Tibial nerve (tissue), 4 donors: ENCODE measurements around the gene SUSD2. TPM values are rescaled to one million over a fixed set of nuclear protein-coding genes. Genes with fewer than 3 reads are reported as not detected.
"Not testable (repeated sequence)": the region's sequence is repeated elsewhere in the genome, so short reads cannot be mapped to it uniquely, and the experiment has no call there.

Experiments
- DNase-seq, 2 donors: peaks; one replicate each; pipeline ENCODE4 v3.0.0-alpha.2; 2019; ENCODE audit warnings: low spot score in 2 of 2
- H3K27ac ChIP-seq, 4 donors: fragments of 200-600 bp; sonication (generic) in 3 of 4; one replicate each; pipeline ENCODE4 v1.5.1; 2017 to 2019; ENCODE audit warnings: mild to moderate bottlenecking in 1 of 4
- H3K27me3 ChIP-seq, 2 donors: fragments of 200-600 bp; sonication (generic) in 1 of 2; one replicate each; pipeline versions ENCODE4 v1.5.1 to v1.6.0; 2017 to 2019
- H3K36me3 ChIP-seq, 3 donors: fragments of 200-600 bp; sonication (generic); one replicate each; pipeline ENCODE4 v1.5.1; 2018 to 2019
- H3K4me1 ChIP-seq, 4 donors: fragments of 200-600 bp; sonication (generic) in 3 of 4; one replicate each; pipeline ENCODE4 v1.5.1; 2017 to 2019
- H3K4me3 ChIP-seq, 4 donors: fragments of 200-600 bp; sonication (generic) in 3 of 4; one replicate each; pipeline ENCODE4 v1.5.1; 2017 to 2019; ENCODE audit warnings: mild to moderate bottlenecking in 1 of 4, moderate library complexity in 1 of 4
- H3K9me3 ChIP-seq, 4 donors: fragments of 200-600 bp; sonication (generic) in 3 of 4; one replicate each; pipeline ENCODE4 v1.5.1; 2017 to 2019
- CTCF ChIP-seq, 5 experiments: fragments of 200-600 bp in 3 of 5; fragments of 450-650 bp in 2 of 5; sonication (generic) in 3 of 5; IDR thresholded peaks; one replicate each; pipeline ENCODE4 v1.5.1; 2016 to 2019; ENCODE audit warnings: antibody characterized with exemption in 5 of 5, mild to moderate bottlenecking in 3 of 5, moderate library complexity in 2 of 5
- EP300 ChIP-seq, 2 donors: sonication (generic); formaldehyde crosslinking; IDR thresholded peaks; one replicate each; pipeline ENCODE4 v1.6.1; 2017; ENCODE audit warnings: antibody characterized with exemption in 2 of 2, mild to moderate bottlenecking in 1 of 2
- POLR2A ChIP-seq, 2 donors: fragments of 450-650 bp; IDR thresholded peaks; one replicate each; pipeline ENCODE4 v1.6.1; 2017; ENCODE audit warnings: antibody characterized with exemption in 2 of 2, mild to moderate bottlenecking in 2 of 2, moderate library complexity in 2 of 2
- WGBS, 2 donors: methylation state at CpG; one replicate each; pipeline ENCODE4 v1.1.5; 2018; 5-methylcytosine and 5-hydroxymethylcytosine counted together
- total RNA-seq, 4 donors: library from RNA; depleted of rRNA; stranded (reverse); fragments of >200 nt; gene quantifications; one replicate each; pipeline ENCODE4 v1.1.0, GENCODE V29; 2016

Gene SUSD2
- total RNA-seq, 4 donors from 2014 or later: 9.0 to 9.6 (median 9.4) TPM

DNA sequence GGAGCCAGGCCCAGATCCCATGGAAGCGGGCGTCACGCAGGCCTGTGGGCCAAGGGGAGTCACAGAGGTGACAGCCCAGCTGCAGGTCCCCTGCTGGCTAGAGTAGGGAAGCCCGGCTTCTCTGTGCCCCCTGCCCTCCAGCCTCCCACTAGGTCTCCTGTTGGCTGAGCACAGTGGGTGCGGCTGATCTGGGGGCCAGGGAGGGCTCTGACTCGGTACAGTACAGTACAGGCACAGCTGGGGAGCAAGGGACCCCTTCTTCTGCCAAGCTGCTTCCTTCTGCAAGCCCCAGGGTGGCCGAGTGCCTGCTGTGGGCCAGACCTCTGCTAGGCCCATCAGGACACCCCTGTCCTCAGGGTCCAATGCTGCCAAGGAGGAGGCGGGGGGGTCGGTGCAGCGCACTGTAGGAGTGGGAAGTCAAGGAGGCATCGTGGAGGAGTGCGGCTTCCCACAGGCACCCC, 10.1 kb downstream of the SUSD2 start:
- no peaks in the 10 kb centered on the region for H3K27me3 ChIP-seq
- peaks cover 0 to 21% (median 14%) of the 10 kb centered on the region in 4 donors for H3K4me1 ChIP-seq
- H3K9me3 ChIP-seq: no peaks in the 10 kb centered on the region
- peak overlapping the region in 1 of 4 donors; percentile 6 for H3K27ac ChIP-seq
- WGBS, 2 donors: 77 to 78% methylated on average over 12 of the region's 12 CpGs
- H3K4me3 ChIP-seq: no peak overlapping the region
- peaks cover 0 to 7% (median 0%) of the 10 kb centered on the region in 3 donors for H3K36me3 ChIP-seq
- TF ChIP-seq CTCF (IDR thresholded peaks at IDR 0.05): no peak
- TF ChIP-seq EP300 (IDR thresholded peaks at IDR 0.05): no peak
- no peak for DNase-seq

DNA sequence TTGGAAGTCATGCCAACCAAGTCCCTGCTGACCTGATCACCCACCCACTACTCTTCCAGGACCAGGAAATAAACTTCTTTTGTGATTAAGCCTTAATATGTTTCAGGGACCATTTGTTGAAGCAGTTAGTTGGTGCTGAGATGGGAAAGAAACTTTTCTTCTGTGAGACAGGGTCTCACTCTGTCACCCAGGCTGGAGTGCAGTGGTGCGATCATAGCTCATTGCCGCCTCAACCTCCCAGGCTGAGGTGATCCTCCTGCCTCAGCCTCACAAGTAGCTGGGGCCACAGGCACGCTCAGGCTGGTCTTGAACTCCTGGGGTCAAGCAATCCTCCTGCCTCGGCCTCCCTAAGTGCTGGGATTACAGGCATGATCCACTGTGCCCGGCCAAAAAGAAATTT, 10.6 kb downstream of the SUSD2 start:
- 92 to 94% methylated on average over 5 of the region's 5 CpGs for WGBS, 2 donors
- peaks cover 0 to 21% (median 14%) of the 10 kb centered on the region in 4 donors for H3K4me1 ChIP-seq
- H3K36me3 ChIP-seq: peaks cover 0 to 7% (median 0%) of the 10 kb centered on the region in 3 donors
- H3K9me3 ChIP-seq: no peaks in the 10 kb centered on the region
- H3K4me3 ChIP-seq: no peak overlapping the region
- H3K27me3 ChIP-seq: no peaks in the 10 kb centered on the region
- TF ChIP-seq CTCF (IDR thresholded peaks at IDR 0.05): no peak
- no peak for TF ChIP-seq POLR2A (IDR thresholded peaks at IDR 0.05)
- TF ChIP-seq EP300 (IDR thresholded peaks at IDR 0.05): no peak
- H3K27ac ChIP-seq: peak overlapping the region in 1 of 4 donors; percentile 6
- no peak for DNase-seq

DNA sequence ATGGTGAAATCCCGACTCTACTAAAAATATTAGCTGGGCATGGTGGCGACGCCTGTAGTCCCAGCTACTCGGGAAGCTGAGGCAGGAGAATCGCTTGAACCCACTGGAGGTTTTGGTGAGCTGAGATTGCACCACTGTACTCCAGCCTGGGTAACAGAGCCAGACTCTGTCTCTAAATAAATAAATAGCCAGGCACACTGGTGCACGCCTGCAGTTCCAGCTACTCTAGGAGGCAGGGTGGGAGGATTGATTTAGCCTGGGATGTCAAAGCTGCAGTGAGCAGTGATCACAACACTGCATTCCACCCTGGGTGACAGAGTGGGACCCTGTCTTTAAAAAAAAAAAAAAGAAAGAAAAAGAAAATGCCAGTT, 17.4 kb downstream of the SUSD2 start:
- peak overlapping the region in 2 of 4 donors; percentile 46 to 49 for H3K27ac ChIP-seq
- 87 to 95% methylated on average over 6 of the region's 6 CpGs for WGBS, 2 donors

DNA sequence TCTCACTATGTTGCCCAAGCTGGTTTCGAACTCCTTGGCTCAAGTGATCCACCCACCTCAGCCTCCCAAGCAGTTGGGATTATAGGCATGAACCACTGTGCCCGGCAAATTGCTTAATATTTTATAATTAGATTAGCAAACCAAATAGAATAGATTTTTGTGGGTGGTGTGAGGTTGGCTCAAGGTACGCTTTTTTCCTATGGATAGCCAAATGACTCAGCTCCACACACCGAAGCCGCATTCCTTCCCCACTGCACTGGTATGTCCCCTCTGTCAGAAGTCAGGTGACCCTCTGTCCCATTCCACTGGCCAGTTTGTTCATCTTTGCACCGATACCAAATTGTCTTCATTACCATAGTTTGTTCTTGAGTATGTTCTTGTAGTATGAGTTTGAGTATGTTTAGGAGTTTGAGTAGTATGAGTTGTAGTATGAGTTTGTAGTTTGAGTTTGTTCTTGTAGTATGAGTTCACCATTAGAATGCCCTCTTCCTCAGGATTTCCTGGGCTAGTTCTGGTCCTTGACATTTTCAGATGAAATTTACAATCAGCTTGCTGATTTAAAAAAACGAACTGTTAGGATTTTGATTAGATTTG, 19.4 kb downstream of the SUSD2 start:
- DNase-seq: no peak
- H3K4me1 ChIP-seq: peaks cover 0 to 14% (median 6%) of the 10 kb centered on the region in 4 donors
- no peaks in the 10 kb centered on the region for H3K9me3 ChIP-seq
- no peaks in the 10 kb centered on the region for H3K27me3 ChIP-seq
- no peak overlapping the region for H3K27ac ChIP-seq
- WGBS, 2 donors: 79 to 83% methylated on average over 7 of the region's 7 CpGs
- H3K4me3 ChIP-seq: no peak overlapping the region
- TF ChIP-seq CTCF (IDR thresholded peaks at IDR 0.05): no peak
- H3K36me3 ChIP-seq: no peaks in the 10 kb centered on the region

More for the DNA sequence above, 17.4 kb downstream of the SUSD2 start:
- Histone ChIP-seq H3K9me3 (no peaks in the 10 kb centered on the region), H3K36me3 (no peaks in the 10 kb centered on the region), H3K4me1 (peaks cover 0 to 14% (median 6%) of the 10 kb centered on the region in 4 donors), H3K4me3 (no peak overlapping the region), H3K27me3 (no peaks in the 10 kb centered on the region)
- no peak for DNase-seq
- TF ChIP-seq POLR2A (IDR thresholded peaks at IDR 0.05): no peak

DNA sequence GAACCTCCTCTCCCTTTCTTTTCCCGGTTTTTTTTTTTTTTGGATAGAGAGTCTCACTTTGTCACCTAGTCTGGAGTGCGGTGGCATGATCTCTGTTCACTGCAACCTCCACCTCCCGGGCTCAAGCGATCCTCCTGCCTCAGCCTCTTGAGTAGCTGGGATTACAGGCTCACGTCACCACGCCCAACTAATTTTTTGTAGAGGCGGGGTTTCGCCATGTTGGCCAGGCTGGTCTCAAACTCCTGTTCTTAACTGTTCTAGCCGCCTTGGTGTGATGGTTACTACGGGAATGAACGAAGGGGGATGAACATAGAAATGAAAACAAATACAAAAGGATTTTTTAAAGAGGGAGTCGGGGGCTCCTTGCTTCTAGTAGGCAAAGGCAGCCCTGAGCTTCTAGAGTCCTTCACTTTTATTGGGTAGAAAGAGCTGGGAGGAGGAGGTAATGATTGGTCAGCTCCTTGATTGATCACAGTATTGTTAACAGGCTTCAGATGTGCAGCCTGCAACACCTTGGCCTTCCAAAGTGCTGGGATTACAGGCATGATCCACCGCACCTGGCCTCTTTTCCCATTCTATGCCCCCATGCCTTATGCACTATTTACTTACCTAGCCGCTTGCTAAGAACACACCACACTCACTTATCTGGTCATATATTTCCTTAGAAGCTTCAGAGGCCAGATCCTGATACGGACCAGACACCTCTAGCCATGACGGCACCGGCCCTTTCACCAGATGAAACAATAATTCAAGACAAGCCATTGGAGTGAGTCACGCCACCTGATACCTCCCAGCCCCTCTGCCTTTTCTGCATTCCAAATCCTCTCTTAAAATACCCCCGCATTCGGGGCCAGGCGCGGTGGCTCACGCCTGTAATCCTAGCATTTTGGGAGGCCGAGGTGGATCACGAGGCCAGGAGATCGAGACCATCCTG, 20.7 kb downstream of the SUSD2 start:
- H3K27ac ChIP-seq: no peak overlapping the region
- 92% methylated on average over 26 of the region's 26 CpGs for WGBS, 2 donors
- no peaks in the 10 kb centered on the region for H3K36me3 ChIP-seq
- DNase-seq: no peak
- no peaks in the 10 kb centered on the region for H3K9me3 ChIP-seq
- H3K27me3 ChIP-seq: no peaks in the 10 kb centered on the region
- H3K4me3 ChIP-seq: no peak overlapping the region
- H3K4me1 ChIP-seq: peaks cover 0 to 21% (median 12%) of the 10 kb centered on the region in 4 donors
- TF ChIP-seq EP300 (IDR thresholded peaks at IDR 0.05): no peak
- no peak for TF ChIP-seq CTCF (IDR thresholded peaks at IDR 0.05)
- no peak for TF ChIP-seq POLR2A (IDR thresholded peaks at IDR 0.05)

DNA sequence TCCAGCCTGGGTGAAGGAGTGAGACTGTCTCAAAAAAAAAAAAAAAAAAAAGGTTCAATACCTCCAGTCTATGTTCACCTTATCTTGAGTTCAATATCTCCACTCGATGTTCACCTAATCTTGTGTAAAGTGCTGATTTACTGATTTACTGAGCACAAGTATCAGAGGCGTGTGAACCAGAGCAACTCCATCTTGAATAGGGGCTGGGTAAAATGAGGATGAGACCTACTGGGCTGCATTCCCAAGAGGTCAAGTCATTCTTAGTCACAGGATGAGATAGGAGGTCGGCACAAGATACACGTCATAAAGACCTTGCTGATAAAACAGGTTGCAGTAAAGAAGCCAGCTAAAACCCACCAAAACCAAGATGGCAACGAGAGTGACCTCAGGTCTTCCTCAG, 22.6 kb downstream of the SUSD2 start:
- H3K27ac ChIP-seq, H3K27me3 ChIP-seq, H3K36me3 ChIP-seq, DNase-seq, H3K9me3 ChIP-seq, H3K4me3 ChIP-seq: not testable (repeated sequence)
- peaks cover 0 to 26% (median 22%) of the 10 kb centered on the region in 4 donors for H3K4me1 ChIP-seq
- 89 to 92% methylated on average over 5 of the region's 5 CpGs for WGBS, 2 donors
